Body of pancreas (tissue), 4 donors: ENCODE results near the gene KRTAP22-1. TPM values are rescaled to one million over a fixed set of nuclear protein-coding genes. Genes with fewer than 3 reads are reported as not detected.

Experiments used
- ATAC-seq: fragments of 150-250 bp; one replicate; pipeline ENCODE4 v1.9.1; 2016
- DNase-seq, 4 donors: peaks; one replicate each; pipeline ENCODE4 v3.0.0-alpha.2; 2019
- H3K27ac ChIP-seq, 4 donors: fragments of 200-600 bp; sonication (generic); 1 replicate in 3 of 4; 2 replicates in 1 of 4; pipeline versions ENCODE4 v1.5.1 to v1.6.1; 2016 to 2019; ENCODE audit warnings: mild to moderate bottlenecking in 1 of 4, mixed read lengths in 1 of 4, moderate library complexity in 1 of 4
- H3K27me3 ChIP-seq, 2 donors: fragments of 200-600 bp; sonication (generic); one replicate each; pipeline ENCODE4 v1.6.0; 2016; ENCODE audit warnings: mild to moderate bottlenecking in 1 of 2
- H3K36me3 ChIP-seq, 2 donors: fragments of 200-600 bp; sonication (generic); replicated peaks in 1 of 2; 2 replicates each; pipeline ENCODE4 v1.5.1; 2016; ENCODE audit warnings: low read depth in 2 of 2; ENCODE audit not compliant: insufficient read depth in 1 of 2
- H3K4me1 ChIP-seq: fragments of 200-600 bp; sonication (generic); one replicate; pipeline ENCODE4 v1.6.0; 2016
- H3K4me3 ChIP-seq, 2 donors: fragments of 200-600 bp; sonication (generic); 1 replicate in 1 of 2; 2 replicates in 1 of 2; pipeline ENCODE4 v1.5.1; 2016 to 2019
- H3K9me3 ChIP-seq, 3 donors: fragments of 200-600 bp; sonication (generic); 1 replicate in 2 of 3; 2 replicates in 1 of 3; pipeline ENCODE4 v1.5.1; 2016
- CTCF ChIP-seq, 7 experiments: fragments of 450-650 bp in 4 of 7; fragments of 200-600 bp in 3 of 7; sonication (generic) in 3 of 7; IDR thresholded peaks; one replicate each; pipeline ENCODE4 v1.5.1; 2016 to 2019; ENCODE audit warnings: antibody characterized with exemption in 7 of 7
- POLR2A ChIP-seq, 3 donors: fragments of 450-650 bp; IDR thresholded peaks; one replicate each; pipeline ENCODE4 v1.6.1; 2016; ENCODE audit warnings: antibody characterized with exemption in 3 of 3, mild to moderate bottlenecking in 2 of 3
- WGBS, 2 donors: methylation state at CpG; one replicate each; pipeline ENCODE4 v1.1.5; 2017; 5-methylcytosine and 5-hydroxymethylcytosine counted together
- intact Hi-C: fragments of 100-400 bp; cut with DNase I; formaldehyde crosslinking; loops from one replicate; pipeline ENCODE4 v1.15.1; 2023
- total RNA-seq, 2 donors: library from RNA; depleted of rRNA; stranded (reverse); fragments of >200 nt; gene quantifications; one replicate each; pipeline ENCODE4 v1.1.0, GENCODE V29; 2016

KRTAP22-1 gene
- total RNA-seq, 2 donors from 2014 or later, result not detected

GRCh38 chr21:30563072-30563471 is 37.8 kb upstream of the KRTAP22-1 start:
- Histone ChIP-seq H3K4me3 (no peak overlapping the region), H3K27ac (no peak overlapping the region), H3K9me3 (no peaks in the 10 kb centered on the region), H3K4me1 (no peaks in the 10 kb centered on the region), H3K27me3 (no peaks in the 10 kb centered on the region), H3K36me3 (no peaks in the 10 kb centered on the region)
- intact Hi-C loops, result no loop called here
- ATAC-seq (no peak), DNase-seq (no peak)
- 49 to 58% methylated on average over 6 of the region's 6 CpGs for WGBS, 2 donors
- TF ChIP-seq POLR2A (IDR thresholded peaks at IDR 0.05) (no peak), CTCF (IDR thresholded peaks at IDR 0.05) (no peak)

- H3K4me1 ChIP-seq, result no peaks in the 10 kb centered on the region
- H3K4me3 ChIP-seq, result no peak overlapping the region
- no peaks in the 10 kb centered on the region for H3K9me3 ChIP-seq
- ATAC-seq, result no peak
- intact Hi-C loops, result no loop called here
- H3K27me3 ChIP-seq, result no peaks in the 10 kb centered on the region
- H3K36me3 ChIP-seq, result no peaks in the 10 kb centered on the region
- DNase-seq, result no peak
- WGBS, 2 donors, result 79 to 88% methylated on average over 2 of the region's 2 CpGs
- TF ChIP-seq POLR2A (IDR thresholded peaks at IDR 0.05) (no peak), CTCF (IDR thresholded peaks at IDR 0.05) (no peak)
- H3K27ac ChIP-seq, result no peak overlapping the region
Measured at GRCh38 chr21:30563630-30564029, 37.3 kb upstream of the KRTAP22-1 start.

- H3K4me3 ChIP-seq, result no peak overlapping the region
- ATAC-seq, result no peak
- no peak for DNase-seq
- no peak overlapping the region for H3K27ac ChIP-seq
- no peaks in the 10 kb centered on the region for H3K27me3 ChIP-seq
- H3K36me3 ChIP-seq, result no peaks in the 10 kb centered on the region
- no peaks in the 10 kb centered on the region for H3K4me1 ChIP-seq
- TF ChIP-seq POLR2A (IDR thresholded peaks at IDR 0.05), result no peak
- no peak for TF ChIP-seq CTCF (IDR thresholded peaks at IDR 0.05)
- H3K9me3 ChIP-seq, result no peaks in the 10 kb centered on the region
- intact Hi-C loops, result no loop called here
Measured at GRCh38 chr21:30567617-30568016, 33.3 kb upstream of the KRTAP22-1 start.

- TF ChIP-seq CTCF (IDR thresholded peaks at IDR 0.05) (no peak), POLR2A (IDR thresholded peaks at IDR 0.05) (no peak)
- no peak overlapping the region for H3K4me3 ChIP-seq
- intact Hi-C loops, result no loop called here
Measured at GRCh38 chr21:30577766-30578165, 23.1 kb upstream of the KRTAP22-1 start.

GRCh38 chr21:30579346-30579745 is 21.5 kb upstream of the KRTAP22-1 start:
- no peak for TF ChIP-seq CTCF (IDR thresholded peaks at IDR 0.05)
- no peak for TF ChIP-seq POLR2A (IDR thresholded peaks at IDR 0.05)
- ATAC-seq (no peak), DNase-seq (no peak)
- intact Hi-C loops, result no loop called here
- WGBS, 2 donors, result 50 to 52% methylated on average over 1 of the region's 1 CpG
- Histone ChIP-seq H3K4me1 (no peaks in the 10 kb centered on the region), H3K36me3 (no peaks in the 10 kb centered on the region), H3K9me3 (no peaks in the 10 kb centered on the region), H3K4me3 (no peak overlapping the region), H3K27ac (no peak overlapping the region), H3K27me3 (no peaks in the 10 kb centered on the region)

More at GRCh38 chr21:30577766-30578165, 23.1 kb upstream of the KRTAP22-1 start:
- DNase-seq (no peak), ATAC-seq (no peak)
- H3K27ac ChIP-seq, result no peak overlapping the region
- no peaks in the 10 kb centered on the region for H3K27me3 ChIP-seq
- H3K4me1 ChIP-seq, result no peaks in the 10 kb centered on the region
- no peaks in the 10 kb centered on the region for H3K36me3 ChIP-seq
- H3K9me3 ChIP-seq, result no peaks in the 10 kb centered on the region
